IMR-90 (cell line): ENCODE results near the gene ZBTB25.
A peak's percentile ranks its signal among the peaks of the same experiment; 100 is the strongest.

Source experiments
- BHLHE40 ChIP-seq: fragments of 150-350 bp; IDR thresholded peaks from 2 replicates; pipeline ENCODE4 v1.6.1; 2016; ENCODE audit warnings: mild to moderate bottlenecking, low read depth, low read length
- CEBPB ChIP-seq: IDR thresholded peaks from 2 replicates; pipeline ENCODE4 v1.6.1; 2012; ENCODE audit warnings: low read depth, low read length, improper control_type of control experiment
- FOS ChIP-seq: fragments of 150-350 bp; IDR thresholded peaks from 2 replicates; pipeline ENCODE4 v1.6.1; 2016; ENCODE audit warnings: low read depth, low read length
- MAZ ChIP-seq: IDR thresholded peaks from 2 replicates; pipeline ENCODE4 v1.6.1; 2012; ENCODE audit warnings: low read depth, mild to moderate bottlenecking, low read length, improper control_type of control experiment, moderate library complexity, borderline replicate concordance
- NFE2L2 ChIP-seq: fragments of 150-350 bp; IDR thresholded peaks from 2 replicates; pipeline ENCODE4 v1.6.1; 2016; ENCODE audit warnings: low read depth, mild to moderate bottlenecking, low read length
- POLR2A ChIP-seq: IDR thresholded peaks from 2 replicates; pipeline ENCODE4 v1.6.1; 2012; ENCODE audit warnings: mild to moderate bottlenecking, low read depth, low read length
- RFX5 ChIP-seq: IDR thresholded peaks from 2 replicates; pipeline ENCODE4 v1.8.0; 2012; ENCODE audit warnings: low read depth, mild to moderate bottlenecking, low read length, moderate library complexity
- SMC3 ChIP-seq: fragments of 150-350 bp; IDR thresholded peaks from 2 replicates; pipeline ENCODE4 v1.6.1; 2016; ENCODE audit warnings: low read depth, mild to moderate bottlenecking, antibody characterized with exemption, low read length, moderate library complexity
- TF ChIP-seq, protein P1 (sequence below): conservative IDR thresholded peaks from 2 replicates; pipeline ENCODE4 v1.5.1; 2012; ENCODE audit warnings: mild to moderate bottlenecking, low read depth, low read length, improper control_type of control experiment
- TF ChIP-seq, protein P2 (sequence below): fragments of 150-350 bp; IDR thresholded peaks from 2 replicates; pipeline ENCODE4 v1.6.1; 2016; ENCODE audit warnings: low read depth, mild to moderate bottlenecking, low read length, moderate library complexity, borderline replicate concordance

GRCh38 chr14:64444984-64445845 lies 58.4 kb downstream of the ZBTB25 start:
- no peak for TF ChIP-seq BHLHE40
- TF ChIP-seq, protein P1, sequence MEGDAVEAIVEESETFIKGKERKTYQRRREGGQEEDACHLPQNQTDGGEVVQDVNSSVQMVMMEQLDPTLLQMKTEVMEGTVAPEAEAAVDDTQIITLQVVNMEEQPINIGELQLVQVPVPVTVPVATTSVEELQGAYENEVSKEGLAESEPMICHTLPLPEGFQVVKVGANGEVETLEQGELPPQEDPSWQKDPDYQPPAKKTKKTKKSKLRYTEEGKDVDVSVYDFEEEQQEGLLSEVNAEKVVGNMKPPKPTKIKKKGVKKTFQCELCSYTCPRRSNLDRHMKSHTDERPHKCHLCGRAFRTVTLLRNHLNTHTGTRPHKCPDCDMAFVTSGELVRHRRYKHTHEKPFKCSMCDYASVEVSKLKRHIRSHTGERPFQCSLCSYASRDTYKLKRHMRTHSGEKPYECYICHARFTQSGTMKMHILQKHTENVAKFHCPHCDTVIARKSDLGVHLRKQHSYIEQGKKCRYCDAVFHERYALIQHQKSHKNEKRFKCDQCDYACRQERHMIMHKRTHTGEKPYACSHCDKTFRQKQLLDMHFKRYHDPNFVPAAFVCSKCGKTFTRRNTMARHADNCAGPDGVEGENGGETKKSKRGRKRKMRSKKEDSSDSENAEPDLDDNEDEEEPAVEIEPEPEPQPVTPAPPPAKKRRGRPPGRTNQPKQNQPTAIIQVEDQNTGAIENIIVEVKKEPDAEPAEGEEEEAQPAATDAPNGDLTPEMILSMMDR: no peak
- no peak for TF ChIP-seq SMC3
- TF ChIP-seq, protein P2, sequence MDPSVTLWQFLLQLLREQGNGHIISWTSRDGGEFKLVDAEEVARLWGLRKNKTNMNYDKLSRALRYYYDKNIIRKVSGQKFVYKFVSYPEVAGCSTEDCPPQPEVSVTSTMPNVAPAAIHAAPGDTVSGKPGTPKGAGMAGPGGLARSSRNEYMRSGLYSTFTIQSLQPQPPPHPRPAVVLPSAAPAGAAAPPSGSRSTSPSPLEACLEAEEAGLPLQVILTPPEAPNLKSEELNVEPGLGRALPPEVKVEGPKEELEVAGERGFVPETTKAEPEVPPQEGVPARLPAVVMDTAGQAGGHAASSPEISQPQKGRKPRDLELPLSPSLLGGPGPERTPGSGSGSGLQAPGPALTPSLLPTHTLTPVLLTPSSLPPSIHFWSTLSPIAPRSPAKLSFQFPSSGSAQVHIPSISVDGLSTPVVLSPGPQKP: no peak
- no peak for TF ChIP-seq RFX5
- no peak for TF ChIP-seq MAZ
- no peak for TF ChIP-seq POLR2A
- TF ChIP-seq CEBPB: no peak
- TF ChIP-seq NFE2L2: no peak
- TF ChIP-seq FOS: 0 out of 2 replicates have a peak, but pooled peaks have one; percentile 8
